HEK293 (cell line): ENCODE results near the gene CBX5.

ENCODE experiments used
- ATF2 ChIP-seq: fragments of 450-650 bp; formaldehyde crosslinking; IDR thresholded peaks from 2 replicates; pipeline ENCODE4 v1.5.1; 2016; ENCODE audit warnings: missing biosample characterization, missing genetic modification characterization, low read depth
- GLIS1 ChIP-seq: fragments of 450-650 bp; formaldehyde crosslinking; IDR thresholded peaks from 2 replicates; pipeline ENCODE4 v1.5.1; 2016; ENCODE audit warnings: missing biosample characterization, missing genetic modification characterization
- GLIS2 ChIP-seq: fragments of 450-650 bp; formaldehyde crosslinking; IDR thresholded peaks from 2 replicates; pipeline ENCODE4 v1.5.1; 2016; ENCODE audit warnings: missing biosample characterization, missing genetic modification characterization
- HOXA7 ChIP-seq: sonication (generic); formaldehyde crosslinking; IDR thresholded peaks from 2 replicates; pipeline ENCODE4 v1.8.1; 2022; ENCODE audit warnings: missing genetic modification reagents, borderline replicate concordance
- KLF17 ChIP-seq: fragments of 450-650 bp; formaldehyde crosslinking; IDR thresholded peaks from 2 replicates; pipeline ENCODE4 v1.5.1; 2016; ENCODE audit warnings: missing biosample characterization, missing genetic modification characterization
- SP2 ChIP-seq: fragments of 450-650 bp; formaldehyde crosslinking; IDR thresholded peaks from 2 replicates; pipeline ENCODE4 v1.5.1; 2016; ENCODE audit warnings: missing biosample characterization, missing genetic modification characterization
- ZEB2 ChIP-seq: fragments of 450-650 bp; formaldehyde crosslinking; IDR thresholded peaks from 2 replicates; pipeline ENCODE4 v1.5.1; 2016; ENCODE audit warnings: missing biosample characterization, missing genetic modification characterization
- ZFP41 ChIP-seq: fragments of 450-650 bp; formaldehyde crosslinking; IDR thresholded peaks from 2 replicates; pipeline ENCODE4 v1.5.1; 2016; ENCODE audit warnings: missing biosample characterization, missing genetic modification characterization, borderline replicate concordance
- ZNF146 ChIP-seq: fragments of 450-650 bp; formaldehyde crosslinking; IDR thresholded peaks from 2 replicates; pipeline ENCODE4 v1.5.1; 2016; ENCODE audit warnings: missing biosample characterization, missing genetic modification characterization
- ZNF18 ChIP-seq: fragments of 450-650 bp; formaldehyde crosslinking; IDR thresholded peaks from 2 replicates; pipeline ENCODE4 v1.5.1; 2016; ENCODE audit warnings: missing biosample characterization, missing genetic modification characterization
- ZNF19 ChIP-seq: fragments of 450-650 bp; formaldehyde crosslinking; IDR thresholded peaks from 2 replicates; pipeline ENCODE4; 2016; ENCODE audit warnings: missing biosample characterization, missing genetic modification characterization, low read depth
- ZNF26 ChIP-seq: fragments of 450-650 bp; formaldehyde crosslinking; IDR thresholded peaks from 2 replicates; pipeline ENCODE4 v1.5.1; 2016; ENCODE audit warnings: missing biosample characterization, missing genetic modification characterization
- ZNF324 ChIP-seq: fragments of 450-650 bp; formaldehyde crosslinking; IDR thresholded peaks from 2 replicates; pipeline ENCODE4 v1.5.1; 2016; ENCODE audit warnings: missing biosample characterization, missing genetic modification characterization
- ZNF341 ChIP-seq: fragments of 450-650 bp; formaldehyde crosslinking; IDR thresholded peaks from 2 replicates; pipeline ENCODE4; 2016; ENCODE audit warnings: low read depth, missing biosample characterization, missing genetic modification characterization
- ZNF354C ChIP-seq: fragments of 450-650 bp; formaldehyde crosslinking; IDR thresholded peaks from 2 replicates; pipeline ENCODE4 v1.5.1; 2016; ENCODE audit warnings: missing biosample characterization, missing genetic modification characterization, low read depth, borderline replicate concordance
- ZNF530 ChIP-seq: fragments of 450-650 bp; formaldehyde crosslinking; IDR thresholded peaks from 2 replicates; pipeline ENCODE4 v1.5.1; 2016; ENCODE audit warnings: low read depth, missing biosample characterization, missing genetic modification characterization
- ZNF561 ChIP-seq: fragments of 450-650 bp; IDR thresholded peaks from 2 replicates; pipeline ENCODE4 v1.5.1; 2018; ENCODE audit warnings: missing biosample characterization, missing genetic modification characterization, borderline replicate concordance
- ZNF610 ChIP-seq: fragments of 450-650 bp; formaldehyde crosslinking; IDR thresholded peaks from 2 replicates; pipeline ENCODE4 v1.5.1; 2016; ENCODE audit warnings: missing biosample characterization, missing genetic modification characterization, borderline replicate concordance
- ZNF747 ChIP-seq: fragments of 450-650 bp; formaldehyde crosslinking; IDR thresholded peaks from 2 replicates; pipeline ENCODE4 v1.5.1; 2016; ENCODE audit warnings: missing biosample characterization, missing genetic modification characterization
- ZNF768 ChIP-seq: fragments of 450-650 bp; formaldehyde crosslinking; IDR thresholded peaks from 2 replicates; pipeline ENCODE4 v1.5.1; 2018; ENCODE audit warnings: missing biosample characterization, mild to moderate bottlenecking, missing genetic modification characterization
- ZNF776 ChIP-seq: fragments of 450-650 bp; formaldehyde crosslinking; IDR thresholded peaks from 2 replicates; pipeline ENCODE4 v1.5.0; 2017; ENCODE audit warnings: missing biosample characterization, missing genetic modification characterization, borderline replicate concordance
- ZNF785 ChIP-seq: fragments of 450-650 bp; formaldehyde crosslinking; IDR thresholded peaks from 2 replicates; pipeline ENCODE4 v1.5.1; 2016; ENCODE audit warnings: missing biosample characterization, missing genetic modification characterization
- TF ChIP-seq, protein P1 (sequence below): fragments of 450-650 bp; formaldehyde crosslinking; IDR thresholded peaks from 2 replicates; pipeline ENCODE4 v1.5.1; 2017; ENCODE audit warnings: missing biosample characterization, missing genetic modification characterization
- TF ChIP-seq, protein P2 (sequence below): fragments of 450-650 bp; formaldehyde crosslinking; IDR thresholded peaks from 2 replicates; pipeline ENCODE4 v1.5.1; 2017; ENCODE audit warnings: missing biosample characterization, missing genetic modification characterization
- TF ChIP-seq, protein P3 (sequence below): fragments of 450-650 bp; formaldehyde crosslinking; IDR thresholded peaks from 2 replicates; pipeline ENCODE4 v1.5.1; 2016; ENCODE audit warnings: missing biosample characterization, missing genetic modification characterization

CBX5 gene

GRCh38 chr12:54207539-54208294, 72.2 kb downstream of the CBX5 start (continued):
- TF ChIP-seq KLF17 (tag by site-specific recombination) = peak; percentile 79
- TF ChIP-seq ZNF785 = no peak
- TF ChIP-seq, protein P1, sequence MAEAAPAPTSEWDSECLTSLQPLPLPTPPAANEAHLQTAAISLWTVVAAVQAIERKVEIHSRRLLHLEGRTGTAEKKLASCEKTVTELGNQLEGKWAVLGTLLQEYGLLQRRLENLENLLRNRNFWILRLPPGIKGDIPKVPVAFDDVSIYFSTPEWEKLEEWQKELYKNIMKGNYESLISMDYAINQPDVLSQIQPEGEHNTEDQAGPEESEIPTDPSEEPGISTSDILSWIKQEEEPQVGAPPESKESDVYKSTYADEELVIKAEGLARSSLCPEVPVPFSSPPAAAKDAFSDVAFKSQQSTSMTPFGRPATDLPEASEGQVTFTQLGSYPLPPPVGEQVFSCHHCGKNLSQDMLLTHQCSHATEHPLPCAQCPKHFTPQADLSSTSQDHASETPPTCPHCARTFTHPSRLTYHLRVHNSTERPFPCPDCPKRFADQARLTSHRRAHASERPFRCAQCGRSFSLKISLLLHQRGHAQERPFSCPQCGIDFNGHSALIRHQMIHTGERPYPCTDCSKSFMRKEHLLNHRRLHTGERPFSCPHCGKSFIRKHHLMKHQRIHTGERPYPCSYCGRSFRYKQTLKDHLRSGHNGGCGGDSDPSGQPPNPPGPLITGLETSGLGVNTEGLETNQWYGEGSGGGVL (tag by site-specific recombination) = 0 out of 2 replicates have a peak, but pooled peaks have one; percentile 6
- no peak; the same call in 1 of the 2 replicates for TF ChIP-seq ZNF146 (tag by site-specific recombination)
- TF ChIP-seq, protein P2, sequence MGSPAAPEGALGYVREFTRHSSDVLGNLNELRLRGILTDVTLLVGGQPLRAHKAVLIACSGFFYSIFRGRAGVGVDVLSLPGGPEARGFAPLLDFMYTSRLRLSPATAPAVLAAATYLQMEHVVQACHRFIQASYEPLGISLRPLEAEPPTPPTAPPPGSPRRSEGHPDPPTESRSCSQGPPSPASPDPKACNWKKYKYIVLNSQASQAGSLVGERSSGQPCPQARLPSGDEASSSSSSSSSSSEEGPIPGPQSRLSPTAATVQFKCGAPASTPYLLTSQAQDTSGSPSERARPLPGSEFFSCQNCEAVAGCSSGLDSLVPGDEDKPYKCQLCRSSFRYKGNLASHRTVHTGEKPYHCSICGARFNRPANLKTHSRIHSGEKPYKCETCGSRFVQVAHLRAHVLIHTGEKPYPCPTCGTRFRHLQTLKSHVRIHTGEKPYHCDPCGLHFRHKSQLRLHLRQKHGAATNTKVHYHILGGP = no peak
- TF ChIP-seq ZNF19 = no peak
- TF ChIP-seq ZNF324 (tag by site-specific recombination) = peak; percentile 44; the same call in 1 of the 2 replicates
- TF ChIP-seq ZNF18 (tag by site-specific recombination) = no peak
- TF ChIP-seq ZNF776 = no peak
- TF ChIP-seq SP2 (tag by site-specific recombination) = no peak; the same call in 1 of the 2 replicates
- TF ChIP-seq ZFP41 (tag by site-specific recombination) = no peak
- TF ChIP-seq ATF2 (tag by site-specific recombination) = no peak
- TF ChIP-seq ZNF768 (tag by site-specific recombination) = no peak
- TF ChIP-seq ZNF561 (tag by site-specific recombination) = no peak
- TF ChIP-seq HOXA7 (CRISPR knock-in tag) = no peak
- no peak for TF ChIP-seq ZNF747 (tag by site-specific recombination)
- TF ChIP-seq ZNF26 (tag by site-specific recombination) = no peak
- TF ChIP-seq ZNF341 (tag by site-specific recombination) = no peak; the same call in 1 of the 2 replicates
- peak; percentile 82 for TF ChIP-seq ZEB2
- TF ChIP-seq ZNF354C (tag by site-specific recombination) = no peak
- TF ChIP-seq ZNF530 = no peak
- TF ChIP-seq GLIS2 (tag by site-specific recombination) = peak; percentile 80
- TF ChIP-seq GLIS1 (tag by site-specific recombination) = peak; percentile 93
- no peak for TF ChIP-seq ZNF610
- TF ChIP-seq, protein P3, sequence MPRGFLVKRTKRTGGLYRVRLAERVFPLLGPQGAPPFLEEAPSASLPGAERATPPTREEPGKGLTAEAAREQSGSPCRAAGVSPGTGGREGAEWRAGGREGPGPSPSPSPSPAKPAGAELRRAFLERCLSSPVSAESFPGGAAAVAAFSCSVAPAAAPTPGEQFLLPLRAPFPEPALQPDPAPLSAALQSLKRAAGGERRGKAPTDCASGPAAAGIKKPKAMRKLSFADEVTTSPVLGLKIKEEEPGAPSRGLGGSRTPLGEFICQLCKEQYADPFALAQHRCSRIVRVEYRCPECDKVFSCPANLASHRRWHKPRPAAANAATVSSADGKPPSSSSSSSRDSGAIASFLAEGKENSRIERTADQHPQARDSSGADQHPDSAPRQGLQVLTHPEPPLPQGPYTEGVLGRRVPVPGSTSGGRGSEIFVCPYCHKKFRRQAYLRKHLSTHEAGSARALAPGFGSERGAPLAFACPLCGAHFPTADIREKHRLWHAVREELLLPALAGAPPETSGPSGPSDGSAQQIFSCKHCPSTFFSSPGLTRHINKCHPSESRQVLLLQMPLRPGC (tag by site-specific recombination) = no peak
